ENCODE results near the gene SPRING1. TPM values are rescaled to one million over a fixed set of nuclear protein-coding genes. Genes with fewer than 3 reads are reported as not detected.

SPRING1 gene
- total RNA-seq, 1 experiment from 2014 or later = 69.6 TPM

- Histone ChIP-seq H3K27me3 (replicated peaks; ENCODE audit: control insufficient read depth, insufficient read depth, low read length) (no peaks in the 10 kb centered on the region), H3K36me3 (ENCODE audit: control insufficient read depth, insufficient read depth, low read length) (no peaks in the 10 kb centered on the region), H3K4me3 (ENCODE audit: low read depth, low read length) (no peak overlapping the region), H3K9me3 (no peaks in the 10 kb centered on the region), H3K4me1 (no peaks in the 10 kb centered on the region)
- Mint-ChIP-seq H3K4me3 (ENCODE audit: unreplicated experiment) (no peak overlapping the region), H3K4me1 (ENCODE audit: low read depth, unreplicated experiment) (peaks cover 9% of the 10 kb centered on the region), H3K27ac (ENCODE audit: unreplicated experiment) (no peak overlapping the region), H3K27me3 (ENCODE audit: insufficient read depth, unreplicated experiment) (no peaks in the 10 kb centered on the region), H3K9me3 (ENCODE audit: unreplicated experiment) (no peaks in the 10 kb centered on the region), H3K36me3 (ENCODE audit: insufficient read depth, unreplicated experiment) (peaks cover 33% of the 10 kb centered on the region)
- intact Hi-C loops (cut with micrococcal nuclease; ENCODE audit: unreplicated experiment) = no loop called here
- ChIA-PET POLR2A (no interaction called here), CTCF (no interaction called here)
- TF ChIP-seq, protein P1, sequence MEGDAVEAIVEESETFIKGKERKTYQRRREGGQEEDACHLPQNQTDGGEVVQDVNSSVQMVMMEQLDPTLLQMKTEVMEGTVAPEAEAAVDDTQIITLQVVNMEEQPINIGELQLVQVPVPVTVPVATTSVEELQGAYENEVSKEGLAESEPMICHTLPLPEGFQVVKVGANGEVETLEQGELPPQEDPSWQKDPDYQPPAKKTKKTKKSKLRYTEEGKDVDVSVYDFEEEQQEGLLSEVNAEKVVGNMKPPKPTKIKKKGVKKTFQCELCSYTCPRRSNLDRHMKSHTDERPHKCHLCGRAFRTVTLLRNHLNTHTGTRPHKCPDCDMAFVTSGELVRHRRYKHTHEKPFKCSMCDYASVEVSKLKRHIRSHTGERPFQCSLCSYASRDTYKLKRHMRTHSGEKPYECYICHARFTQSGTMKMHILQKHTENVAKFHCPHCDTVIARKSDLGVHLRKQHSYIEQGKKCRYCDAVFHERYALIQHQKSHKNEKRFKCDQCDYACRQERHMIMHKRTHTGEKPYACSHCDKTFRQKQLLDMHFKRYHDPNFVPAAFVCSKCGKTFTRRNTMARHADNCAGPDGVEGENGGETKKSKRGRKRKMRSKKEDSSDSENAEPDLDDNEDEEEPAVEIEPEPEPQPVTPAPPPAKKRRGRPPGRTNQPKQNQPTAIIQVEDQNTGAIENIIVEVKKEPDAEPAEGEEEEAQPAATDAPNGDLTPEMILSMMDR (IDR thresholded peaks at IDR 0.05; ENCODE audit: insufficient read depth in 1 of 2, low read depth in 1 of 2, low read length in 1 of 2, severe bottlenecking in 1 of 2, unreplicated experiment in 1 of 2) = no peak
- BruUV-seq (replicated peaks) = no TSS peak
- no peak for DNase-seq
These were observed 25.2 kb downstream of the SPRING1 start for GRCh38 chr12:116712458-116713303.

- Histone ChIP-seq H3K9me3 (no peaks in the 10 kb centered on the region), H3K27me3 (replicated peaks; ENCODE audit: control insufficient read depth, insufficient read depth, low read length) (no peaks in the 10 kb centered on the region), H3K4me1 (no peaks in the 10 kb centered on the region), H3K4me3 (ENCODE audit: low read depth, low read length) (no peak overlapping the region), H3K36me3 (ENCODE audit: control insufficient read depth, insufficient read depth, low read length) (no peaks in the 10 kb centered on the region)
- DNase-seq = no peak
- Mint-ChIP-seq H3K4me3 (ENCODE audit: unreplicated experiment) (no peak overlapping the region), H3K9me3 (ENCODE audit: unreplicated experiment) (no peaks in the 10 kb centered on the region), H3K27me3 (ENCODE audit: insufficient read depth, unreplicated experiment) (no peaks in the 10 kb centered on the region), H3K4me1 (ENCODE audit: low read depth, unreplicated experiment) (peaks cover 9% of the 10 kb centered on the region), H3K36me3 (ENCODE audit: insufficient read depth, unreplicated experiment) (peaks cover 12% of the 10 kb centered on the region), H3K27ac (ENCODE audit: unreplicated experiment) (no peak overlapping the region)
- intact Hi-C loops (cut with micrococcal nuclease; ENCODE audit: unreplicated experiment) = no loop called here
- CTCF ChIA-PET = interaction anchor here (0.6 kb wide), 1 partner anchor 144 kb away, joined by 4 read pairs; no protein-coding TSS in a partner anchor
- TF ChIP-seq, protein P1 (IDR thresholded peaks at IDR 0.05; ENCODE audit: insufficient read depth in 1 of 2, low read depth in 1 of 2, low read length in 1 of 2, severe bottlenecking in 1 of 2, unreplicated experiment in 1 of 2) = no peak
- POLR2A ChIA-PET = no interaction called here
- BruUV-seq (replicated peaks) = no TSS peak
These were observed 27.3 kb downstream of the SPRING1 start for GRCh38 chr12:116710370-116711150.

DNA sequence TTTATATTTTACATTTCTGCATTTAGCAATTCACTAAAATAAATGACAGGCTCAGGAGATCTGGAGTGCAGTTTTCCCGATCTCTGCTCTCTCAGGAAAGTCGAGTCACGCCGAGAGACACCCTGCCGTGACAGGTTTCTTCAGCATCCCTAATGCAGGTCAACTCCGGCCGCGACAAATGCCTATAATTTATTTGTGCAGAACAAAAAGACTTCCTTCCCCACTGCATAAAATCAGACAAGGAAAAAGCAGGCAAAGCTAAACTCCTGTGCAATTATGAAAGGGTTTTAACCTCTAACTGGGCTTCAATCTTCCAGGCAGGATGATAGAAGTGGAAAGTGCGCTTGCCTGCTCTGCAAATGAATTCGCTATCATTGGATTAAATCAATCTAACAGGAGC, 28.1 kb downstream of the SPRING1 start:
- Histone ChIP-seq H3K27me3 (replicated peaks; ENCODE audit: control insufficient read depth, insufficient read depth, low read length) (no peaks in the 10 kb centered on the region), H3K36me3 (ENCODE audit: control insufficient read depth, insufficient read depth, low read length) (no peaks in the 10 kb centered on the region), H3K9me3 (no peaks in the 10 kb centered on the region), H3K4me1 (no peaks in the 10 kb centered on the region), H3K4me3 (ENCODE audit: low read depth, low read length) (no peak overlapping the region)
- Mint-ChIP-seq H3K36me3 (ENCODE audit: insufficient read depth, unreplicated experiment) (peaks cover 8% of the 10 kb centered on the region), H3K4me1 (ENCODE audit: low read depth, unreplicated experiment) (peaks cover 9% of the 10 kb centered on the region), H3K27me3 (ENCODE audit: insufficient read depth, unreplicated experiment) (no peaks in the 10 kb centered on the region), H3K27ac (ENCODE audit: unreplicated experiment) (no peak overlapping the region), H3K9me3 (ENCODE audit: unreplicated experiment) (no peaks in the 10 kb centered on the region), H3K4me3 (ENCODE audit: unreplicated experiment) (no peak overlapping the region)
- intact Hi-C loops (cut with micrococcal nuclease; ENCODE audit: unreplicated experiment) = loop anchor here (10.0 kb wide), 2 partner anchors 175 to 315 kb away; partner anchors contain the start of gene HRK
- BruUV-seq (replicated peaks) = no TSS peak
- ChIA-PET CTCF (interaction anchor here (0.6 kb wide), 1 partner anchor 143 kb away, joined by 4 read pairs; no protein-coding TSS in a partner anchor), POLR2A (no interaction called here)
- no peak for DNase-seq
- TF ChIP-seq, protein P1 (IDR thresholded peaks at IDR 0.05; ENCODE audit: insufficient read depth in 1 of 2, low read depth in 1 of 2, low read length in 1 of 2, severe bottlenecking in 1 of 2, unreplicated experiment in 1 of 2) = no peak

Data from Caco-2 (cell line).